ENCODE results near the gene SLC16A11.

The SLC16A11 gene

DNA sequence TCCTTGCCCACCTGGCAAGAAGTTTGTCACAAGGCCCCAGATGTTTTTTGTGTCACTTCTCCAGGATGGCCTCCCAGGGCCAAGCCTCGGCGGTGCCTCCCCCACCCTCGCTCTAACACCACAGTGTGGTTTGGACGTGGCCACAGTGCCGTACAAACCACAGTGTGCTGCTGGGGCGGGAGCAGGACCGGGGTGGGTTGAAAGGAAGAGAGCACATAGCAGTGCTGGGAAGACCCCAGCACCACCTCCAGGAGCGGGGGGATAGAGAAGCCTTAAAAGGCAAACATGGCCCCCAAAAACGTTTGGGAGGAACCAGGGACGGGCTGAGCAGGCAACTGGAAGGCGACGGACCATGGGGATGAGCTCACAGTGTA, 26.1 kb downstream of the SLC16A11 start:
- no peak for DNase-seq
- peak overlapping the region; percentile 56 to 59 for H3K4me3 Mint-ChIP-seq

DNA sequence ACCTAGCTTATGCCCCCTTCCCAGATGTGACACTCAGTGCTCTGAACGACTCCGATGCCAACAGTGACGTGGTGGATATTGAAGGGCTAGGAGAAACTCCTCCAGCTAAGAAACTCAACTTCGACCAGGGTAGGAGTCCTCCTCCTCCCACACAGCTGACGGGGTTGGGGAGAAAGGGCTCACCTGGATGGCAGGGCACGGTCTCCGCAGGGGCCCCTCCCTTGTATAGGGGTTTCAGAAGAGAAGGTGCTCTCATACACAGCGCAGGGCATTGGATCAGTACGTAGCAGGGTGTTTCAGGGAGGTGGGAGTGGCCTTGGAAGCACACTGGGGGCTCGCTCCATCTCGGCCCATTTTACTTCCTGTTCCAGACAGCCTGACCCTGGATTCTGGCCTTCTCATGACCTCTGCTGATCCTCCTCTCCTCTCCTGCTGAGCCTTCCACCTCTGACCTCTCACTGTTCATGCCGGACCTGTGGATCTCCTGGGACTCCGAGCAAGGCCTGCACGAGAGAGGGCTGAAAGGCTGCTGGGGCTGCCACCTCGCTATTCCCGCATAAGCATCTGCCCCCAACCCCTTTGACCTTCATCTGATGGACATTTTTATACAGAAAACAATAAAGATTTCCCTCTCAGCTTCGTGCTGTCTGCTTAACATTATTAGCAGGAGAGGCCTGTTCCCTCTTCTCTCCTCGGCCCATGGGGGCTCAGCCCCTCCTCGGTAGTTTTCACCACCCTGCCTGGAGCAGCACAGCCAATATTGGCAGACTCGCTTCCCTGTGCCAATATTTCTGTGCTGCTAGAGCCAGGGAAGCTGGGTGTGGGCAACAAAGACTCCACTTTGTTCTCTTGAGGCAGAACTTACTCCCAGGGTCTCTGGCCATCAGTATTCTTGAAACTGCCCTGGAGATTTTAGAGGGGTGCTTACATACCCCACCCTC, 26.7 kb downstream of the SLC16A11 start:
- Mint-ChIP-seq H3K9me3 (no peaks in the 10 kb centered on the region), H3K36me3 (ENCODE audit: insufficient read depth) (peaks cover 57% of the 10 kb centered on the region), H3K4me1 (ENCODE audit: low read depth in 2 of 2) (peaks cover 55 to 63% of the 10 kb centered on the region in 2 donors), H3K4me3 (peak overlapping the region; percentile 59 to 97), H3K27me3 (no peaks in the 10 kb centered on the region), H3K27ac (peak overlapping the region; percentile 97 to 100)
- ATAC-seq (replicated peaks) (no peak), DNase-seq (no peak)

More for the DNA sequence above, 26.1 kb downstream of the SLC16A11 start:
- H3K27ac Mint-ChIP-seq = peak overlapping the region; percentile 82 to 100
- no peaks in the 10 kb centered on the region for H3K9me3 Mint-ChIP-seq
- no peaks in the 10 kb centered on the region for H3K27me3 Mint-ChIP-seq
- peaks cover 50% of the 10 kb centered on the region for H3K36me3 Mint-ChIP-seq (ENCODE audit: insufficient read depth)
- peaks cover 58 to 67% of the 10 kb centered on the region in 2 donors for H3K4me1 Mint-ChIP-seq (ENCODE audit: low read depth in 2 of 2)
- no peak for ATAC-seq (replicated peaks)

DNA sequence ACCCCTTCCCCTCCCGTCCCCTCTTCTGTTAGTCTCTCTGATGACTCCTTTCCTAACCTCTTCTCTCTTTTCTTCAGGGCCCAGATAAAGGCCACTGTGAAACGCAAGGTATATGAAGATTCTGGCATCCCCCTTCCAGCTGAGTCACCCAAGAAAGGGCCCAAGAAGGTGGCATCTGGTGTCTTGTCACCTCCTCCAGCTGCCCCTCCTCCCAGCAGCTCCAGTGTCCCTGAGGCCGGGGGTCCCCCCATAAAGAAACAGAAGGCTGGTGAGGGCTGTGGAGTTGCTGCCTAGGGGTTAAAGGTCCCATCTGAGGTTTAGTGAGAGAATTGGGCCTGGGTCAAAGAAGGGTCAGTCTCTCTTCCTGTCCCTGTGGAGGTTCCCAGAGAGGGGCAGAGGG, 27.5 kb downstream of the SLC16A11 start:
- peaks cover 54 to 63% of the 10 kb centered on the region in 2 donors for H3K4me1 Mint-ChIP-seq (ENCODE audit: low read depth in 2 of 2)
- H3K9me3 Mint-ChIP-seq = no peaks in the 10 kb centered on the region
- H3K27ac Mint-ChIP-seq = peak overlapping the region; percentile 97 to 100
- H3K4me3 Mint-ChIP-seq = peak overlapping the region; percentile 86 to 97
- peaks cover 60% of the 10 kb centered on the region for H3K36me3 Mint-ChIP-seq (ENCODE audit: insufficient read depth)
- H3K27me3 Mint-ChIP-seq = no peaks in the 10 kb centered on the region
- DNase-seq (no peak), ATAC-seq (replicated peaks) (no peak)

GRCh38 chr17:7014995-7015958, 28.6 kb downstream of the SLC16A11 start:
- ATAC-seq (replicated peaks) (peak; percentile 59), DNase-seq (peak; percentile 77 to 80 (median 79))
- peaks cover 61% of the 10 kb centered on the region for H3K36me3 Mint-ChIP-seq (ENCODE audit: insufficient read depth)
- peak overlapping the region; percentile 97 to 100 for H3K27ac Mint-ChIP-seq
- H3K4me3 Mint-ChIP-seq = peak overlapping the region; percentile 86 to 97
- no peaks in the 10 kb centered on the region for H3K27me3 Mint-ChIP-seq
- no peaks in the 10 kb centered on the region for H3K9me3 Mint-ChIP-seq
- H3K4me1 Mint-ChIP-seq (ENCODE audit: low read depth in 2 of 2) = peaks cover 55 to 65% of the 10 kb centered on the region in 2 donors

DNA sequence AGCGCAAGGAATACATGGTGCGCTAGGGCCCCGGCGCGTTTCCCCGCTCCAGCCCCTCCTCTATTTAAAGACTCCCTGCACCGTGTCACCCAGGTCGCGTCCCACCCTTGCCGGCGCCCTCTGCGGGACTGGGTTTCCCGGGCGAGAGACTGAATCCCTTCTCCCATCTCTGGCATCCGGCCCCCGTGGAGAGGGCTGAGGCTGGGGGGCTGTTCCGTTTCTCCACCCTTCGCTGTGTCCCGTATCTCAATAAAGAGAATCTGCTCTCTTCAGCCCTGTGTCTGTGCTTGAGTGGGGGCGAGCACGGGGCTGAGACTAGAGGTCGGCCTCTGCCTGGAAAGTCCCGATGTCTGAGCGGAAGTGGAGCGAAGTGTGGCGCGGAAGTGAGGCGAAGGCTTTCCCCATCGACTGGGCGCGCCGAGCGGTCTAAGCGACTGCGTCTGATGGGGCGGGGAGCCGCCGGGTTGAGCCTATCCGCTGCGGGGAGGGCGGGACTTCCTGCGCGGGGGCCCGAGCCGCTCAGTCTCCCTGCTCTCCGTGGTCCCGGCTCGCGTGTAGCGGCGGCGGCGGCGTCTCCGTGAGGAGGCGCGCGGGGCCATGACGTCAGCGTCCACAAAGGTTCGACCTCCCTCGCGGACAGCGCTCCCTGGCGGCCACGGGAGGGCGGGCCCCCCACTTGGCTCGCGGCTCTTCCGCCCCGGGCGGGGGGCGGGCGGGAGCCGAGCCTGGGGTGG, 29.5 kb downstream of the SLC16A11 start:
- no peaks in the 10 kb centered on the region for H3K27me3 Mint-ChIP-seq

DNA sequence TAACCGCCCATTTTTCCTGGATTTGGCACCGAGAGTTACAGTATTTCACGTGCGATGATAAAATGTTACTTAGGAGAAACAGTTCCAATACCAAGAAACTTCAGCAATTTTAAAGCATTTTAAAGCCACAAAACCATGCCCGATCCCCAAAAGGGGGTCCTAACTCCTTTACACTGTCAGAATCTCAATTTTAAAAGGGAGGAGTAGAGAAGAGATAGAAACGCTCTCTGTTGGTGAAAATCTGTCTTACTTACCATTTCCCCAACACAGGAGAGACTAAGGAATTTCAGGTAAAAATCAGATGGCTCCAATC, 32.0 kb downstream of the SLC16A11 start:
- peak overlapping the region; percentile 97 to 100 for H3K27ac Mint-ChIP-seq
- no peaks in the 10 kb centered on the region for H3K27me3 Mint-ChIP-seq
- no peaks in the 10 kb centered on the region for H3K9me3 Mint-ChIP-seq
- H3K4me1 Mint-ChIP-seq (ENCODE audit: low read depth in 2 of 2) = peaks cover 57 to 59% of the 10 kb centered on the region in 2 donors
- H3K36me3 Mint-ChIP-seq (ENCODE audit: insufficient read depth) = peaks cover 67% of the 10 kb centered on the region
- DNase-seq (no peak), ATAC-seq (replicated peaks) (no peak)
- H3K4me3 Mint-ChIP-seq = peak overlapping the region; percentile 86 to 97

More for the DNA sequence above, 29.5 kb downstream of the SLC16A11 start:
- Mint-ChIP-seq H3K4me3 (peak overlapping the region; percentile 86 to 97), H3K4me1 (ENCODE audit: low read depth in 2 of 2) (peaks cover 61 to 73% of the 10 kb centered on the region in 2 donors), H3K9me3 (no peaks in the 10 kb centered on the region), H3K36me3 (ENCODE audit: insufficient read depth) (peaks cover 67% of the 10 kb centered on the region), H3K27ac (peak overlapping the region; percentile 97 to 100)
- ATAC-seq (replicated peaks) (peak; percentile 78), DNase-seq (peak; percentile 95 to 96 (median 96))

GRCh38 chr17:7011415-7011814, 32.5 kb downstream of the SLC16A11 start:
- H3K27ac Mint-ChIP-seq = peak overlapping the region; percentile 97 to 100
- DNase-seq (no peak), ATAC-seq (replicated peaks) (no peak)
- H3K4me3 Mint-ChIP-seq = peak overlapping the region; percentile 86 to 97
- H3K27me3 Mint-ChIP-seq = no peaks in the 10 kb centered on the region
- peaks cover 54 to 58% of the 10 kb centered on the region in 2 donors for H3K4me1 Mint-ChIP-seq (ENCODE audit: low read depth in 2 of 2)
- no peaks in the 10 kb centered on the region for H3K9me3 Mint-ChIP-seq
- H3K36me3 Mint-ChIP-seq (ENCODE audit: insufficient read depth) = peaks cover 63% of the 10 kb centered on the region

DNA sequence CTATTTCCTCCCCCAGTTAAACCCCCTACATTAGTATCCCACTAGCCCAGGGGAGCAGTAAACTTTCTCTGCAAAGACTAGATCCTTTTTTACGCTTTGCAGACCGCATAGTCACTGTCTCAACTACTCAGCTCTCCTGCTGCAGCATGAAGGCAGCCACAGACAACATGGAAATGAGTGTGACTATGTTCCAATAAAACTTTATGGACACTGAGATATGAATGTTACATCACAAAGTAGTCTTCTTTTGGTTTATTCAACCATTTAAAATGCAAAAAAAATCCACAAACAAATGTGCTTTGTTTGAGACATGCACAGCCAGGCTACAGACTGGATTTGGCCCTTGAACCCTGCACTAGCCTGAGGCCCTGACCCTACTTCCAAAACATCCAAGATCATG, 33.4 kb downstream of the SLC16A11 start:
- DNase-seq = no peak
- peaks cover 45 to 50% of the 10 kb centered on the region in 2 donors for H3K4me1 Mint-ChIP-seq (ENCODE audit: low read depth in 2 of 2)
- peaks cover 60% of the 10 kb centered on the region for H3K36me3 Mint-ChIP-seq (ENCODE audit: insufficient read depth)
- peak overlapping the region in 1 of 2 donors; percentile 65 for H3K27ac Mint-ChIP-seq
- H3K4me3 Mint-ChIP-seq = peak overlapping the region; percentile 14 to 86
- no peak for ATAC-seq (replicated peaks)
- H3K27me3 Mint-ChIP-seq = no peaks in the 10 kb centered on the region
- no peaks in the 10 kb centered on the region for H3K9me3 Mint-ChIP-seq

GRCh38 chr17:7007143-7007542, 36.7 kb downstream of the SLC16A11 start:
- ATAC-seq (replicated peaks) (no peak), DNase-seq (no peak)
- Mint-ChIP-seq H3K36me3 (ENCODE audit: insufficient read depth) (peaks cover 45% of the 10 kb centered on the region), H3K27ac (peak overlapping the region; percentile 30 to 36), H3K4me3 (no peak overlapping the region), H3K27me3 (no peaks in the 10 kb centered on the region), H3K9me3 (no peaks in the 10 kb centered on the region), H3K4me1 (ENCODE audit: low read depth in 2 of 2) (peaks cover 36 to 37% of the 10 kb centered on the region in 2 donors)

- Mint-ChIP-seq H3K27ac (peak overlapping the region in 1 of 2 donors; percentile 12), H3K27me3 (no peaks in the 10 kb centered on the region), H3K4me3 (no peak overlapping the region), H3K36me3 (ENCODE audit: insufficient read depth) (peaks cover 49% of the 10 kb centered on the region), H3K4me1 (ENCODE audit: low read depth in 2 of 2) (peaks cover 30 to 32% of the 10 kb centered on the region in 2 donors), H3K9me3 (no peaks in the 10 kb centered on the region)
- ATAC-seq (replicated peaks) = no peak
- no peak for DNase-seq
Observed at GRCh38 chr17:7005716-7006115, 38.2 kb downstream of the SLC16A11 start.

DNA sequence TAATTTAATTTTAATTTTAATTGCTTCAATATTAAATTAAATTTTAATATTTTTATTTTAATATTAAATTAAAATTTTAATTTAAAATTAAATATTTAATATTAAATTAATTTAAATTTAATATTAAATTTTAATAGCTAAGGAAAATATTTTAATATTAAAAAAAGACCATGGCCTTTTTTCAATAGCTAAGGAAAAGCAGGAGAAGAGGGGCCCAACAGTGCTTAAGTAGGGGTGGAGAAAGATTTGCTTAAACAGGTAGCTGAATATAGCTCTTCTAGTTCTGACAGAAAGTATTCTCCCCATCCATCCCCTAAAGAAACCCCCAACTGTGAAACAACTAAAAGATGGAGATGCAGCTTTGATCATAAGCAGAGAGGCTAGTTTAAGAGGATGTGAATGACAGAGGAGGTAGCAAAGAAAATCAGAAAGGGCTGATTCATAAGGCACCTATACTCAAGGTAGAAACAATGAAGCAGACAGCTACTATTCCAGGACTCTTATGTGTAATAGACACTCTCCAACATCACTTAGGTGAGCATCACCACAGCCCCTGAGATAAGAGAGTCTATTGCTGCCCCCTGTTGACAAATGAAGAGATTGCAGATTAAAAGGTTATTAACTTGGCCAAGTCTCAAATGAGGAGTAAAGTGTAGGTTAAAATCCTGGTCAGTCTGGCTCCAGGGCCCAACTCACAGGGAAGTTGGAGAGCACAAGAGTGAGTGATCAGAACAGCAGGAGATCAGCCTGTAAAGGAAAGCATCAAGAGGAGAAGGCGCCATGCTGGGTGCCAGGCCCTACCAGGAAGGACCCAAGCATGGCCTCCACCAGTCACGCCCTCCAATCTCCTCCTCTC, 39.3 kb downstream of the SLC16A11 start:
- Mint-ChIP-seq H3K9me3 (no peaks in the 10 kb centered on the region), H3K27me3 (no peaks in the 10 kb centered on the region), H3K4me3 (no peak overlapping the region), H3K27ac (peak overlapping the region in 1 of 2 donors; percentile 33), H3K36me3 (ENCODE audit: insufficient read depth) (peaks cover 50% of the 10 kb centered on the region), H3K4me1 (ENCODE audit: low read depth in 2 of 2) (peaks cover 19 to 22% of the 10 kb centered on the region in 2 donors)
- DNase-seq = peak; percentile 60 to 64 (median 61)
- peak; percentile 97 for ATAC-seq (replicated peaks)

DNA sequence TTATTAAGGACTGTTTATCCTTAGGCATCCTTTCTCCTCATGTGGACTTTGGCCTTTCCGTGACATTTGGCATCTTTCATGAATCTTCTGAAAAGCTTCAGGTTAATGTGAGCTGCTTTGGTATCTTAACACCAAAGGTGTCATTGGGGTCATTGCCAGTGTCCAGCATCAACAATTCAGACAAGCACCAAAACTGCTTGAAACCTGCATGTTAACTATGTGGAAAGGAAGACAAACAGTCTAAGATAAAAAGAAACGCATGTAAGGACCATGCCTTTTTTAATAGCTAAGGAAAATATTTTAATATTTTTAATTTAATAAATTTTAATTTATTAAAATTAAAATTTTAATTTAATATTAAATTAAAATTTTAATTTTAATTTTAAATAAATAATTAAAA, 40.1 kb downstream of the SLC16A11 start:
- Mint-ChIP-seq H3K36me3 (ENCODE audit: insufficient read depth) (peaks cover 43% of the 10 kb centered on the region), H3K27me3 (no peaks in the 10 kb centered on the region), H3K27ac (no peak overlapping the region), H3K9me3 (no peaks in the 10 kb centered on the region), H3K4me1 (ENCODE audit: low read depth in 2 of 2) (peaks cover 17 to 18% of the 10 kb centered on the region in 2 donors), H3K4me3 (no peak overlapping the region)
- DNase-seq (no peak), ATAC-seq (replicated peaks) (no peak)

Measured in effector memory CD8-positive, alpha-beta T cell (primary cell).